H1 (cell line): ENCODE measurements around the gene IFNA7. TPM values are rescaled to one million over a fixed set of nuclear protein-coding genes. Genes with fewer than 3 reads are reported as not detected.
"Not testable (repeated sequence)": the region's sequence is repeated elsewhere in the genome, so short reads cannot be mapped to it uniquely, and the experiment has no call there.

Experiments
- CTCF ChIA-PET: fragments of 300-600 bp; sonication (Branson Sonifier 250); formaldehyde crosslinking; loops from one replicate; lab custom pipeline; 2021; ENCODE audit not compliant: partially characterized antibody; lab: Charles Lee
- POLR2A ChIA-PET: fragments of 300-600 bp; sonication (Branson Sonifier 250); formaldehyde crosslinking; loops from one replicate; lab custom pipeline; 2021; ENCODE audit warnings: inconsistent platforms; ENCODE audit not compliant: partially characterized antibody; lab: Charles Lee
- DNase-seq, 2 experiments: peaks; one replicate each; pipeline versions ENCODE4 v3.0.0 to v3.0.0-alpha.2; 2010 to 2022; ENCODE audit warnings: low spot score in 2 of 2, low read depth in 1 of 2, mixed read lengths in 1 of 2
- FAIRE-seq: peaks from 2 replicates; lab custom pipeline; 2011; peaks lifted over from hg19 to GRCh38; lab: Jason Lieb, UNC
- H2AFZ ChIP-seq: 2 replicates; pipeline ENCODE4 v1.8.1; 2012; ENCODE audit warnings: low read length, inconsistent platforms
- H2AK5ac ChIP-seq: 2 replicates; pipeline ENCODE4 v1.6.1; 2013; ENCODE audit warnings: low read depth, low read length
- H2BK120ac ChIP-seq: replicated peaks from 2 replicates; pipeline ENCODE3; 2013; ENCODE audit warnings: low read depth, low read length, inconsistent platforms
- H2BK12ac ChIP-seq: 2 replicates; pipeline ENCODE4 v1.6.1; 2013; ENCODE audit warnings: low read depth, low read length
- H2BK15ac ChIP-seq: 2 replicates; pipeline ENCODE4 v1.6.1; 2013; ENCODE audit warnings: low read length
- H2BK20ac ChIP-seq: 2 replicates; pipeline ENCODE4 v1.6.1; 2013; ENCODE audit warnings: low read length
- H2BK5ac ChIP-seq: 2 replicates; pipeline ENCODE4 v1.6.1; 2013; ENCODE audit warnings: low read depth, low read length
- H3K14ac ChIP-seq: 2 replicates; pipeline ENCODE4 v1.6.1; 2013; ENCODE audit warnings: inconsistent platforms; ENCODE audit not compliant: insufficient read length
- H3K18ac ChIP-seq: 2 replicates; pipeline ENCODE4 v1.6.1; 2013; ENCODE audit warnings: low read length; ENCODE audit errors: extremely low read depth
- H3K23ac ChIP-seq: 2 replicates; pipeline ENCODE4 v1.6.1; 2013; ENCODE audit warnings: inconsistent platforms; ENCODE audit not compliant: insufficient read length
- H3K23me2 ChIP-seq: 2 replicates; pipeline ENCODE4 v1.6.1; 2013; ENCODE audit warnings: low read depth, low read length
- H3K27ac ChIP-seq: 2 replicates; pipeline ENCODE4 v1.6.1; 2011; ENCODE audit warnings: low read depth, low read length, inconsistent platforms
- H3K27me3 ChIP-seq, 4 experiments: replicated peaks in 1 of 4; 1 replicate in 1 of 4; 2 replicates in 3 of 4; pipeline versions ENCODE4 v1.6.1 to v1.8.1; 2011 to 2013; ENCODE audit warnings: low read length in 3 of 4, mild to moderate bottlenecking in 3 of 4, inconsistent platforms in 2 of 4, mixed read lengths in 2 of 4, moderate library complexity in 1 of 4; ENCODE audit not compliant: control insufficient read depth in 3 of 4, insufficient read depth in 3 of 4; ENCODE audit errors: extremely low read depth in 1 of 4
- H3K36me3 ChIP-seq, 4 experiments: 2 replicates each; pipeline versions ENCODE4 v1.6.1 to v1.8.1; 2011 to 2013; ENCODE audit warnings: mild to moderate bottlenecking in 4 of 4, low read length in 3 of 4, moderate library complexity in 2 of 4, control low read depth in 1 of 4, inconsistent platforms in 1 of 4; ENCODE audit not compliant: insufficient read depth in 4 of 4, control insufficient read depth in 2 of 4
- H3K4ac ChIP-seq: replicated peaks from 2 replicates; pipeline ENCODE3; 2013; ENCODE audit warnings: low read length, low read depth, mixed read lengths, inconsistent platforms; ENCODE audit not compliant: insufficient read length
- H3K4me1 ChIP-seq, 4 experiments: replicated peaks in 1 of 4; 1 replicate in 1 of 4; 2 replicates in 3 of 4; pipeline versions ENCODE4 v1.6.1 to v1.8.1; 2011 to 2013; ENCODE audit warnings: low read length in 3 of 4, inconsistent platforms in 2 of 4, mixed read lengths in 1 of 4; ENCODE audit not compliant: insufficient read depth in 4 of 4, control insufficient read depth in 3 of 4
- H3K4me2 ChIP-seq, 2 experiments: 2 replicates each; pipeline versions ENCODE4 v1.6.1 to v1.8.1; 2011 to 2013; ENCODE audit warnings: low read depth in 2 of 2, low read length in 2 of 2, control low read depth in 1 of 2, inconsistent platforms in 1 of 2, mild to moderate bottlenecking in 1 of 2; ENCODE audit not compliant: insufficient read depth in 1 of 2
- H3K4me3 ChIP-seq, 4 experiments: fragments of 200-600, 300-600 bp in 1 of 4; sonication (generic), shearing (Covaris generic), sonication (Bioruptor Twin) in 1 of 4; 2 replicates each; pipeline versions ENCODE4 v1.5.1 to v1.8.1; 2011 to 2016; ENCODE audit warnings: low read length in 4 of 4, low read depth in 3 of 4, control low read depth in 2 of 4, inconsistent platforms in 2 of 4, mild to moderate bottlenecking in 2 of 4, mixed read lengths in 1 of 4, moderate library complexity in 1 of 4; ENCODE audit not compliant: insufficient read depth in 2 of 4; ENCODE audit errors: extremely low read depth in 1 of 4
- H3K56ac ChIP-seq: replicated peaks from 2 replicates; pipeline ENCODE3; 2013; ENCODE audit warnings: low read depth, mild to moderate bottlenecking, mixed read lengths, low read length, inconsistent platforms; ENCODE audit not compliant: insufficient read length
- H3K79me1 ChIP-seq: 2 replicates; pipeline ENCODE4 v1.6.1; 2013; ENCODE audit warnings: low read depth, low read length, control low read depth
- H3K79me2 ChIP-seq, 2 experiments: 2 replicates each; pipeline versions ENCODE4 v1.6.1 to v1.8.1; 2012 to 2013; ENCODE audit warnings: low read length in 2 of 2, mild to moderate bottlenecking in 2 of 2, inconsistent platforms in 1 of 2; ENCODE audit not compliant: insufficient read depth in 2 of 2, control insufficient read depth in 1 of 2
- H3K9ac ChIP-seq, 4 experiments: replicated peaks in 1 of 4; 1 replicate in 1 of 4; 2 replicates in 3 of 4; pipeline versions ENCODE4 v1.6.1 to v1.8.1; 2011 to 2013; ENCODE audit warnings: low read depth in 3 of 4, low read length in 3 of 4, control low read depth in 2 of 4, mild to moderate bottlenecking in 2 of 4, moderate library complexity in 2 of 4, inconsistent platforms in 1 of 4; ENCODE audit errors: extremely low read depth in 1 of 4
- H3K9me3 ChIP-seq, 2 experiments: 2 replicates each; pipeline versions ENCODE4 v1.6.1 to v1.8.1; 2012 to 2013; ENCODE audit warnings: mild to moderate bottlenecking in 2 of 2, moderate library complexity in 2 of 2, control low read depth in 1 of 2, inconsistent platforms in 1 of 2, low read depth in 1 of 2, low read length in 1 of 2, mixed read lengths in 1 of 2; ENCODE audit not compliant: insufficient read depth in 2 of 2
- H4K20me1 ChIP-seq, 2 experiments: replicated peaks in 1 of 2; 2 replicates each; pipeline versions ENCODE3 to v1.8.1; 2011 to 2013; ENCODE audit warnings: inconsistent platforms in 2 of 2, low read length in 2 of 2, mild to moderate bottlenecking in 1 of 2; ENCODE audit not compliant: insufficient read depth in 2 of 2, control insufficient read depth in 1 of 2
- H4K5ac ChIP-seq: 2 replicates; pipeline ENCODE4 v1.6.1; 2013; ENCODE audit warnings: low read length, low read depth, mixed read lengths, inconsistent platforms; ENCODE audit not compliant: insufficient read length
- H4K8ac ChIP-seq: 2 replicates; pipeline ENCODE4 v1.8.0; 2013; ENCODE audit warnings: mild to moderate bottlenecking, moderate library complexity, low read length, inconsistent platforms; ENCODE audit not compliant: insufficient read depth; ENCODE audit errors: extremely low read depth
- H4K91ac ChIP-seq: replicated peaks from 2 replicates; pipeline ENCODE3; 2013; ENCODE audit warnings: low read length, mixed read lengths, inconsistent platforms; ENCODE audit not compliant: insufficient read length
- ASH2L ChIP-seq: fragments of 200-600, 300-600 bp; sonication (generic); IDR thresholded peaks from one replicate; pipeline ENCODE4 v1.7.1; 2017; ENCODE audit warnings: low read length
- BCL11A ChIP-seq, 2 experiments: IDR thresholded peaks; one replicate each; pipeline ENCODE4 v1.6.1; 2011; ENCODE audit warnings: low read depth in 2 of 2, low read length in 2 of 2, mild to moderate bottlenecking in 2 of 2
- CHD1 ChIP-seq: IDR thresholded peaks from 2 replicates; pipeline ENCODE4 v1.6.1; 2012; ENCODE audit warnings: low read depth, low read length, improper control_type of control experiment
- CTBP2 ChIP-seq: IDR thresholded peaks from 2 replicates; pipeline ENCODE4 v1.7.0; 2011; ENCODE audit warnings: borderline replicate concordance, mild to moderate bottlenecking, moderate library complexity, mixed read lengths, low read length; ENCODE audit not compliant: insufficient read depth, insufficient read length
- GABPA ChIP-seq: IDR thresholded peaks from 2 replicates; pipeline ENCODE4 v1.6.1; 2011; ENCODE audit warnings: mild to moderate bottlenecking, low read length, moderate library complexity, borderline replicate concordance; ENCODE audit not compliant: insufficient read depth
- HDAC2 ChIP-seq, 2 experiments: fragments of 300-600 bp in 1 of 2; sonication (generic) in 1 of 2; IDR thresholded peaks; 2 replicates each; pipeline ENCODE4 v1.6.1; 2011 to 2012; ENCODE audit warnings: low read depth in 2 of 2, low read length in 2 of 2, mild to moderate bottlenecking in 2 of 2, moderate library complexity in 2 of 2, borderline replicate concordance in 1 of 2, inconsistent platforms in 1 of 2
- POU5F1 ChIP-seq: IDR thresholded peaks from 2 replicates; pipeline ENCODE4 v1.6.1; 2011; ENCODE audit warnings: low read depth, mild to moderate bottlenecking, low read length, moderate library complexity
- SIRT6 ChIP-seq: IDR thresholded peaks from one replicate; pipeline ENCODE4 v1.7.1; 2012; ENCODE audit warnings: low read length, inconsistent platforms
- SUZ12 ChIP-seq: fragments of 200-600 bp; sonication (generic); IDR thresholded peaks from 2 replicates; pipeline ENCODE4 v1.6.1; 2012; ENCODE audit warnings: mild to moderate bottlenecking, inconsistent platforms, low read length, moderate library complexity, mixed read lengths
- WGBS, 2 experiments: shearing (Covaris generic) in 1 of 2; methylation state at CpG; one replicate each; pipeline versions ENCODE4 v1.1.6 to v1.1.7; 2013 to 2015; ENCODE audit warnings: low lambda C conversion rate in 2 of 2, mixed read lengths in 2 of 2, inconsistent platforms in 1 of 2, low coverage in 1 of 2, missing lambda C conversion rate in 1 of 2; ENCODE audit not compliant: insufficient replicate concordance in 2 of 2, insufficient coverage in 1 of 2, insufficient read length in 1 of 2; ENCODE audit errors: extremely low coverage in 1 of 2, missing lambda C conversion rate in 1 of 2; 5-methylcytosine and 5-hydroxymethylcytosine counted together
- polyA plus RNA-seq, 7 experiments: library from polyadenylated mRNA; depleted of rRNA in 3 of 7; stranded (reverse) in 5 of 7; unstranded in 2 of 7; fragments of >200 nt in 5 of 7; fragments of 200-250 nt in 2 of 7; gene quantifications; 1 replicate in 5 of 7; 2 replicates in 1 of 7; 4 replicates in 1 of 7; pipeline versions ENCODE4 v1.2.1 to v1.2.3, GENCODE V29; 2011 to 2013; ENCODE audit warnings: missing spikeins in 2 of 7, mixed read lengths in 2 of 7
- total RNA-seq: library from RNA; stranded (reverse); fragmentation: NEBNext Ultra II Directional; extraction: Animal tissue kit (Norgen Biotek cat#: 25700); gene quantifications from 2 replicates; pipeline ENCODE4 v1.2.1, GENCODE V29; 2021
- TF ChIP-seq, protein P1 (sequence below), 3 experiments: IDR thresholded peaks; 1 replicate in 2 of 3; 2 replicates in 1 of 3; pipeline versions ENCODE4 v1.5.1 to v1.6.1; 2011; ENCODE audit warnings: low read length in 3 of 3, mild to moderate bottlenecking in 3 of 3, inconsistent platforms in 2 of 3, low read depth in 1 of 3, moderate library complexity in 1 of 3; ENCODE audit not compliant: insufficient read depth in 1 of 3; ENCODE audit errors: control extremely low read depth in 1 of 3

IFNA7 gene
- total and polyA plus RNA-seq, 2 of the 8 experiments (the other 6 are each of a cell fraction or from before 2014, with no cell fraction given), result not detected

GRCh38 chr9:21210311-21210710, 8.3 kb upstream of the IFNA7 start (continued):
- TF ChIP-seq, protein P1, sequence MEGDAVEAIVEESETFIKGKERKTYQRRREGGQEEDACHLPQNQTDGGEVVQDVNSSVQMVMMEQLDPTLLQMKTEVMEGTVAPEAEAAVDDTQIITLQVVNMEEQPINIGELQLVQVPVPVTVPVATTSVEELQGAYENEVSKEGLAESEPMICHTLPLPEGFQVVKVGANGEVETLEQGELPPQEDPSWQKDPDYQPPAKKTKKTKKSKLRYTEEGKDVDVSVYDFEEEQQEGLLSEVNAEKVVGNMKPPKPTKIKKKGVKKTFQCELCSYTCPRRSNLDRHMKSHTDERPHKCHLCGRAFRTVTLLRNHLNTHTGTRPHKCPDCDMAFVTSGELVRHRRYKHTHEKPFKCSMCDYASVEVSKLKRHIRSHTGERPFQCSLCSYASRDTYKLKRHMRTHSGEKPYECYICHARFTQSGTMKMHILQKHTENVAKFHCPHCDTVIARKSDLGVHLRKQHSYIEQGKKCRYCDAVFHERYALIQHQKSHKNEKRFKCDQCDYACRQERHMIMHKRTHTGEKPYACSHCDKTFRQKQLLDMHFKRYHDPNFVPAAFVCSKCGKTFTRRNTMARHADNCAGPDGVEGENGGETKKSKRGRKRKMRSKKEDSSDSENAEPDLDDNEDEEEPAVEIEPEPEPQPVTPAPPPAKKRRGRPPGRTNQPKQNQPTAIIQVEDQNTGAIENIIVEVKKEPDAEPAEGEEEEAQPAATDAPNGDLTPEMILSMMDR (IDR thresholded peaks at IDR 0.05; ENCODE audit: control extremely low read depth in 1 of 3, insufficient read depth in 1 of 3, low read depth in 1 of 3, low read length in 3 of 3), result no peak
- TF ChIP-seq CHD1 (no peak), ASH2L (no peak), POU5F1 (no peak), SUZ12 (no peak), SIRT6 (no peak), HDAC2 (IDR thresholded peaks at IDR 0.05; ENCODE audit: borderline replicate concordance in 1 of 2, low read depth in 2 of 2, low read length in 2 of 2) (no peak), CTBP2 (no peak), BCL11A (IDR thresholded peaks at IDR 0.05; ENCODE audit: low read depth in 2 of 2, low read length in 2 of 2) (no peak), GABPA (no peak)

GRCh38 chr9:21207043-21207442, 5.0 kb upstream of the IFNA7 start, which contains the start of gene IFNA10:
IFNA10 (minus strand) TSS chr9:21207143; CDS start chr9:21207097, 46 bp downstream.
- H3K27ac ChIP-seq, H2AFZ ChIP-seq, H3K27me3 ChIP-seq, H3K4me3 ChIP-seq, H3K56ac ChIP-seq, H3K4ac ChIP-seq, H3K23me2 ChIP-seq, POLR2A ChIA-PET, H3K18ac ChIP-seq, H3K9me3 ChIP-seq, DNase-seq, H2BK120ac ChIP-seq, H2BK20ac ChIP-seq, H4K20me1 ChIP-seq, H2BK5ac ChIP-seq, H3K36me3 ChIP-seq, H4K91ac ChIP-seq, H3K4me1 ChIP-seq, FAIRE-seq, H3K23ac ChIP-seq, H2AK5ac ChIP-seq, H2BK15ac ChIP-seq, H3K4me2 ChIP-seq, H3K79me1 ChIP-seq, H2BK12ac ChIP-seq, H3K14ac ChIP-seq, H4K5ac ChIP-seq, H4K8ac ChIP-seq, H3K79me2 ChIP-seq, H3K9ac ChIP-seq: not testable (repeated sequence)
- CTCF ChIA-PET, result interaction anchor here (2.1 kb wide), 1 partner anchor 24 kb away, joined by 4 read pairs; no protein-coding TSS in a partner anchor
- 99% methylated on average over 3 of the region's 3 CpGs; no CpG with 5 or more reads in 1 of the 2 experiments for WGBS, 2 experiments
